AG09319 (cell line): Measurements from ENCODE around the gene WDR17.

Experiments
- DNase-seq: peaks from one replicate; pipeline ENCODE4 v3.0.0-alpha.2; 2010; ENCODE audit warnings: low read depth; ENCODE audit errors: extremely low read depth
- CTCF ChIP-seq: IDR thresholded peaks from 2 replicates; pipeline ENCODE4 v1.5.1; 2011; ENCODE audit warnings: low read depth, mild to moderate bottlenecking, inconsistent platforms, low read length, moderate library complexity

The WDR17 gene

GRCh38 chr4:176134670-176135069, 69.0 kb downstream of the WDR17 start:
- DNase-seq, result no peak
- no peak for TF ChIP-seq CTCF

GRCh38 chr4:176137631-176138030, 72.0 kb downstream of the WDR17 start:
- TF ChIP-seq CTCF, result no peak
- DNase-seq, result no peak

GRCh38 chr4:176139518-176139917, 73.9 kb downstream of the WDR17 start:
- DNase-seq, result no peak
- no peak for TF ChIP-seq CTCF

- DNase-seq, result no peak
- TF ChIP-seq CTCF, result no peak
Measured at GRCh38 chr4:176142253-176142652, 76.6 kb downstream of the WDR17 start.

GRCh38 chr4:176149680-176150355, 84.2 kb downstream of the WDR17 start:
- TF ChIP-seq CTCF, result no peak
- DNase-seq, result no peak

GRCh38 chr4:176150356-176150682, 84.7 kb downstream of the WDR17 start:
- peak; percentile 39 for TF ChIP-seq CTCF
- peak; percentile 11 for DNase-seq

GRCh38 chr4:176150704-176151103, 85.1 kb downstream of the WDR17 start:
- DNase-seq, result no peak
- TF ChIP-seq CTCF, result no peak
